GM21390 (cell line): ENCODE results near the gene ALCAM.
A peak's percentile ranks its signal among the peaks of the same experiment; 100 is the strongest.

Experiments
- ATAC-seq: cut with Tn5 transposase; IDR thresholded peaks from one replicate; pipeline ENCODE4 v1.9.1; 2021; ENCODE audit not compliant: unreplicated experiment

Gene ALCAM

GRCh38 chr3:105521770-105522169 is 155.1 kb downstream of the ALCAM start:
- ATAC-seq: no peak

GRCh38 chr3:105523501-105523900 is 156.8 kb downstream of the ALCAM start:
- no peak for ATAC-seq

GRCh38 chr3:105525531-105525930 is 158.8 kb downstream of the ALCAM start:
- no peak for ATAC-seq

- ATAC-seq: no peak
Observed at GRCh38 chr3:105526360-105527111, 159.8 kb downstream of the ALCAM start.

GRCh38 chr3:105527535-105527934 is 160.8 kb downstream of the ALCAM start:
- no peak for ATAC-seq

GRCh38 chr3:105527949-105528348 is 161.2 kb downstream of the ALCAM start:
- ATAC-seq: peak; percentile 80

GRCh38 chr3:105528955-105529354 is 162.2 kb downstream of the ALCAM start:
- no peak for ATAC-seq

- no peak for ATAC-seq
Observed at GRCh38 chr3:105529456-105529855, 162.7 kb downstream of the ALCAM start.

- no peak for ATAC-seq
Observed at GRCh38 chr3:105532251-105532650, 165.5 kb downstream of the ALCAM start.

GRCh38 chr3:105533960-105534359 is 167.3 kb downstream of the ALCAM start:
- ATAC-seq: no peak

GRCh38 chr3:105534491-105534890 is 167.8 kb downstream of the ALCAM start:
- ATAC-seq: no peak

GRCh38 chr3:105537371-105538080 is 170.8 kb downstream of the ALCAM start:
- no peak for ATAC-seq

GRCh38 chr3:105538483-105538882 is 171.8 kb downstream of the ALCAM start:
- no peak for ATAC-seq

- ATAC-seq: no peak
Observed at GRCh38 chr3:105539897-105540296, 173.2 kb downstream of the ALCAM start.

- ATAC-seq: no peak
Observed at GRCh38 chr3:105542282-105543019, 175.7 kb downstream of the ALCAM start.

GRCh38 chr3:105545051-105545450 is 178.3 kb downstream of the ALCAM start:
- no peak for ATAC-seq

GRCh38 chr3:105553851-105554250 is 187.1 kb downstream of the ALCAM start:
- no peak for ATAC-seq

GRCh38 chr3:105555206-105555605 is 188.5 kb downstream of the ALCAM start:
- ATAC-seq: no peak

- no peak for ATAC-seq
Observed at GRCh38 chr3:105559856-105560255, 193.1 kb downstream of the ALCAM start.

GRCh38 chr3:105561876-105562275 is 195.2 kb downstream of the ALCAM start:
- ATAC-seq: no peak

- ATAC-seq: no peak
Observed at GRCh38 chr3:105564546-105565288, 198.0 kb downstream of the ALCAM start.
